HG02840 (cell line): Measurements from ENCODE around the gene RAD51C.
"Not testable (repeated sequence)": the region's sequence is repeated elsewhere in the genome, so short reads cannot be mapped to it uniquely, and the experiment has no call there.

ENCODE experiments used
- ATAC-seq: cut with Tn5 transposase; IDR thresholded peaks from one replicate; pipeline ENCODE4 v1.9.1; 2021; ENCODE audit warnings: mild to moderate bottlenecking, moderate library complexity, moderate number of reproducible peaks; ENCODE audit not compliant: unreplicated experiment, low FRiP score

RAD51C gene

DNA sequence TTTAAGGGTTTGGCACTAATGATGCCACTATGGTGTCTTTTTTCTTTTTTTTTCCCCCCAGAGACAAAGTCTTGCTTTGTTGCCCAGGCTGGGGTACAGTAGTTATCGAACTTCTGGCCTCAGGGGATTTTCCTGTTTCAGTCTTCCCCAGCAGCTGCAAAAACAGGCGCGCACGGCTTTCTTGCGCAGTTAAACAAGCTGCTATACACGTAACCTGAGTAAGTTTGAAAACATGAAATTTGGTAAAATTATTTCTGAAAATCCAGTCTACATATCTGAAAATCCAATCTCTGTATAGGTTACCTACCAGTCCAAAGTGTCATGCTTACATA, 12.4 kb upstream of the RAD51C start:
- ATAC-seq: no peak

DNA sequence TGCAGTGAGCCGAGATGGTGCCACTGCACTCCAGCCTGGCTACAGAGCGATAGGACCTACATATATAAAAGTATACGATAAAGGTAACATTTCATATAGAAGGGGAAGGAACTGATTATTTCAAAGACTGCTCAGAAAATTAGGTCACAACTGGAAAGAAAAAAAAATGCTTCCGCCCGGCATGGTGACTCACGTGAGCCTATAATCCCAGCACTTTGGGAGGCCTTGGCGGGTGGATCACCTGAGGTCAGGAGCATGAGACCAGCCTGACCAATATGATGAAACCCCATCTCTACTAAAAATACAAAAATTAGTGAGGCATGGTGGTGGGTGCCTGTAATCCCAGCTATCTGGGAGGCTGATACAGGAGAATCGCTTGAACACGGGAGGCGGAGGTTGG, 8.4 kb upstream of the RAD51C start:
- no peak for ATAC-seq

DNA sequence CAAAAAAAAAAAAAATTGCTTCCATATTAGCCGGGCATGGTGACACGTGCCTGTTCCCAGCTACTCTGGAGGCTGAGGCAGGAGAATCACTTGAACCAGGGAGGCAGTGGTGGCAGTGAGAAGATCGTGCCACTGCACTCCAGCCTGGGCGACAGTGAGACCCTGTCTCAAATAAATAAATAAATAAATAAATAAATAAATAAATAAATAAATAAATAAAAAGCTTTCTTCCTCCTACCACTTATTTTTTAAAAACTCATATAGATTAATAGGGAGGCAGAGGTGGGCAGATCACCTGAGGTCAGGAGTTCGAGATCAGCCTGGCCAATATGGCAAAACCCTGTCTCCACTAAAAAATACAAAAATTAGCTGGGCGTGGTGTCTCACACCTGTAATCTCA, 7.9 kb upstream of the RAD51C start:
- ATAC-seq: not testable (repeated sequence)

DNA sequence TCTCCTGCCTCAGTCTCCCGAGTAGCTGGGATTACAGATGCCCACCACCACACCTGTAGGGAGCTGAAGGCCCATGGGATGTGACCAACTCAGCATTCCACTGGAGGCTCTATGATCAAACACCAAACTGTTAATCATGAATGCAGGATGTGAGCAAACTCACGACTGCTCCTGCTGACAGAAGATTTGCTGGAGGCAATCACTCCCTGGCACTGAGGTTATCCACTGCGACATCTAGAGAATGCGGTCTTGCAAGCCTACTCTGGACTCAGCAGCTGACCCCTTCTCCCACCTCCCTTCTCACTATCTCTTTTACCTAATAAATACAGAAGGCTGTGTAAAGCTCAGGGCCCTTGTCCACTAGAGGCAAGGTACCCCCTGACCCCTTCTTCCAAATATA, 5.4 kb upstream of the RAD51C start:
- no peak for ATAC-seq

DNA sequence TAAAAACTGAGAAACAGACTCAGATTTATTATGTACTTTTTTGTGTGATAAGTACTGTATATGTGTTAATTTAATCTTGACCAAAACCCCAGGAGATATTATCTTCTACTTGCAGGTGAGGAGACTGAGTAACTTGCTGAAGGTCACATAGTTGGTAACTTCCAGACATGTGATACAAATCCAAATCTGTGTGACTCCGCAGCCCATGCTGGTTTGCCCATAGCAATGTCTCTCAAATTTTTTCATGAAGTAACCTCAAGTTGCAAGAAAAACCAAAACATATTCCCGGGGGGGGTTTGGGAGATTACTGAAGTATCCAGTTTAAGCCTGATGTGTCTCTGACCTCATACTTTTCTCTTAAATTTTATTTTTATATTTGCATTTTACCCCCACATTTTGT, 3.9 kb upstream of the RAD51C start:
- ATAC-seq: no peak

DNA sequence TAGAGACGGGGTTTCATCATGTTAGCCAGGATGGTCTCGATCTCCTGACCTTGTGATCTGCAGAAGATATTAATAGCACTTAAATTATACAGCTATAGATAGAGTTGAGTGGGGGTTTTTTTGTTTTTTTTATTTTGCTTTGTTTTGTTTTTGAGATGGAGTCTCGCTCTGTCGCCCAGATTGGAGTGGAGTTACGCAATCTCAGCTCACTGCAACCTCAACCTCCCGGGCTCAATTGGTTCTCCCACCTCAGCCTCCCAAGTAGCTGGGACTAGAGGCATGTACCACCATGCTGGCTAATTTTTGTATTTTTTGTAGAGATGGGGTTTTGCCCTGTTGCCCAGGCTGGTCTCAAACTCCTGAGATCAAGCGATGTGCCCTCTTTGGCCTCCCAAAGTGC, 2.4 kb upstream of the RAD51C start:
- ATAC-seq: not testable (repeated sequence)

DNA sequence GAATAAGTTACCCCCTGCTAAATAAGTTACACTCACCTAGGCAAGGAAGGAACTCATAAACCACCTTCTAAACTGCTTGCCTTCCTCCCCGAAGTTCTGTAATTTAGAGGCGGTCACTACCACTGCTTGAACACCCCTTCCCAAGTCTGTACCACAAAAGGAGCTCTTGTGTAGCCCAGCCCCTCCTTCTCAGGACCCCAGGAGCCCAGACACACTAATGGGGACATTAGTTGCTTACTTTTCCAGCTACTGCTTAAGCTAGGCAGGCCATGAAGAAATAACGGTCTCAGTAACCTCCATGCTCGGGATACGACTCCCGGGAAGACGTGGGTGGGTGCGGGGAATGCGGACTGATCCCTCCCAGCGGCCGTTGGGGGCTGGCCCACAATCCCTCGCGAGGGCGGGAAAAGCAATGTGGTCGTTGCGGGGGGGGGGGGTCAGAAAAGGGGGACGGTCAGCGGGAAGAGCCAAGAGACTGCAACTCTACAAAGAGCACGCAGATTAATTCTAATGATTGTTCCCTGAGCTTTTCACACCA, 632 bp upstream of the RAD51C start, which contains the start of gene TEX14:
Gene TEX14, minus strand, starts transcription at position 345 of the 538 bp plus-strand sequence. CDS start 40,044 bp downstream, outside the sequence.
- no peak for ATAC-seq

DNA sequence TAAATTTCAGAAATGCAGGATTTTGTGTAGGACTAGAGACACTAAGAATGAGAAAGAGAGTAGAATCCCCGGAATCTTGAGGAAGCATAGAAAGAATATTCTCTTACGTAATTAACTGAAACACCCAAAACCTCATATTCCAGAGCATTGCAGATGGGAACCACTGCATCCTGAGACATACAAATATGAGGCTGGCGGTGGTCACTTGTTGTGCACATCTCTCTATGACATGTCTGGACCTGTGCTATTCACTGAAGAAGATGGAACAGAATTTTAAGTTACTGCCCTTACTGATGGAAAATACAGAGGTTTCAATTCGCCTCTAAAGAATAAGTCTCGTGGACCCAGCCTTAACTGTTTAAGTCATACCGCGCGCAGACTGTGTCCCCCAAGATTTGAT, 806 bp downstream of the RAD51C start:
- no peak for ATAC-seq

DNA sequence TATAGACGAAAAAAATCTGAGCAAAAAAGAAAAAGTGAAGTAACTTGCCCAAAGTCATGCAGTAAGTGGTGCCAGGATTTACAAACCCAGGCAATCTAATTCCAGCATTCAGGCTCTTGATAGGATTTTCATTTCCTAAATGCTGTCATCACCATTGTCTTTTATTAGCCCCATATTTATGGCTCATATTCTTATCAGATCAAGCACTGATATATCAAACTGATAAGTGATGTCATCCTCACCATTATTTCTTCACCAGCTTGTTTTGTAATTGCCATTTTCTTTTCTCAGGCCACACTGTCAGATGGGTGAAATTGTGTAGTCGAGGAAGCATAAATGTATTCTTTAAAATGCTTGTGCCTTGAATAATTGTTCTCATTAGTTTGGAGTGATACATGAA, 1.3 kb downstream of the RAD51C start:
- no peak for ATAC-seq

DNA sequence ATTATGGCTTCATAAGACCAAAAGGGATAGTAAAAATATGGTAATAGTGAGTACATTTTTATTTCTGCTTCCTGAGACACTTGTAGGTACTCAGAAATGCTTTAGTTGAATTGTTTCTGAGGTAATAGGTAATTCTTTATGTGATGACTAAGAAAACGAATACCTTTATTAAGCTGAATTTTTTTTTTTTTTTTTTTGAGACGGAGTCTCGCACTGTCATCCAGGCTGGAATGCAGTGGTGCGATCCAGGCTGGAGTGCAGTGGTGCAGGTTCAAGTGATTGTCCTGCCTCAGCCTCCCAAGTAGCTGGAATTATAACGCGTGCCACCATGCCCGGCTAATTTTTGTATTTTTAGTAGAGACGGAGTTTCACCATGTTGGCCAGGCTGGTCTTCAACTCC, 1.9 kb downstream of the RAD51C start:
- no peak for ATAC-seq

DNA sequence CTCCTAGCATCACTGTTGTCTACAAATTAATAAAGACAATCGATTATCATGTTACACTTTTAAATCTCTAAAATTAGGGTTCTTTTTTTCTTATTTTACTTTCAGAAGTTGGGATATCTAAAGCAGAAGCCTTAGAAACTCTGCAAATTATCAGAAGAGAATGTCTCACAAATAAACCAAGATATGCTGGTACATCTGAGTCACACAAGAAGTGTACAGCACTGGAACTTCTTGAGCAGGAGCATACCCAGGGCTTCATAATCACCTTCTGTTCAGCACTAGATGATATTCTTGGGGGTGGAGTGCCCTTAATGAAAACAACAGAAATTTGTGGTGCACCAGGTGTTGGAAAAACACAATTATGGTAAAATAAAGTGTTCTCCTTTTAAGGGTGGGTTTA, 2.4 kb downstream of the RAD51C start:
- no peak for ATAC-seq

DNA sequence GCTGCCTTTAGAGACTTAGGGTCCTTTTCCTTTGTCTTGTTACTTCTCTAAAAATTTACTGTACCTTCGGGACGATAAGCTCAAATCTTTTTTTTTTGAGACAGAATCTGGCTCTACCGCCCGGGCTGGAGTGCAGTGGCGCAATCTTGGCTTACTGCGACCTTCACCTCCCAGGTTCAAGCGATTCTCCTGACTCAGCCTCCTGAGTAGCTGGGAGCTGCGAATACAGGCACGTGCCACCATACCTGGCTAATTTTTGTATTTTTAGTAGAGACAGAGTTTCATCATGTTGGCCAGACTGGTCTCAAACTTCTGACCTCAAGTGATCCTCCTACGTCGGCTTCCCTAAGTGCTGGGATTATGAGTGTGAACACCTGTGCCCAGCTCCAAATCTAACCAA, 7.4 kb downstream of the RAD51C start:
- ATAC-seq: no peak

DNA sequence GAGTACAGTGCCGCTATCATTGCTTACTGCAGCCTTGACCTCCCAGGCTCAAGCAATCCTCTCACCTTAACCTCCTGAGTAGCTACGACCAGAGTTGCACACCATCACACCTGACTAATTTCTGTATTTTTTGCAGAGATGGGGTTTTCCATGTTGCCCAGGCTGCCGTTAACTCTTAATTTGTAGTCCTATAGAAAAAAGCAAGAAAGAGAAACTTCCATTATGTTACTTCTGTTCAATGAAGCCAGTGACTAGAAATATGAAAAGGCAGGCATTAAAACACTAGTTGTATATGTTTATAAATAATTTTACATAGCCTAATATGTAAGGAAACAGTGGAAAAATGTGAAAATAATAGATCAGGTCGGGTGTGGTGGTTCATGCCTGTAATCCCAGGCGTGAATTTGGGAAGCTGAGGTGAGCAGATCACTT, 9.7 kb downstream of the RAD51C start:
- no peak for ATAC-seq

DNA sequence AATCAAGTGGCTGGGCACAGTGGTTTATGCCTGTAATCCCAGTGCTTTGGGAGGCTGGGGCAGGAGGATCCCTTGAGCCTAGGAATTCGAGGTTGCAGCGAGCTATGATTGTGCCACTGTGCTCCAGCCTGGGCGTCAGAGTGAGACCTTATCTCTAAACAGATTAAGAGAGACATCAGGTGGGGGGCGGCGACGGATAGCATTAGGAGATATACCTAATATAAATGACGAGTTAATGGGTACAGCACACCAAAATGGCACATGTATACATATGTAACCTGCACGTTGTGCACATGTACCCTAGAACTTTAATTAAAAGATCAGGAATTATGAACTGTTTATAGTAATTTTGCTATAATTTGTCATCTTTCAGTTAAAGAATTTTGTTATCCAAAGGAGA, 10.3 kb downstream of the RAD51C start:
- ATAC-seq: no peak

DNA sequence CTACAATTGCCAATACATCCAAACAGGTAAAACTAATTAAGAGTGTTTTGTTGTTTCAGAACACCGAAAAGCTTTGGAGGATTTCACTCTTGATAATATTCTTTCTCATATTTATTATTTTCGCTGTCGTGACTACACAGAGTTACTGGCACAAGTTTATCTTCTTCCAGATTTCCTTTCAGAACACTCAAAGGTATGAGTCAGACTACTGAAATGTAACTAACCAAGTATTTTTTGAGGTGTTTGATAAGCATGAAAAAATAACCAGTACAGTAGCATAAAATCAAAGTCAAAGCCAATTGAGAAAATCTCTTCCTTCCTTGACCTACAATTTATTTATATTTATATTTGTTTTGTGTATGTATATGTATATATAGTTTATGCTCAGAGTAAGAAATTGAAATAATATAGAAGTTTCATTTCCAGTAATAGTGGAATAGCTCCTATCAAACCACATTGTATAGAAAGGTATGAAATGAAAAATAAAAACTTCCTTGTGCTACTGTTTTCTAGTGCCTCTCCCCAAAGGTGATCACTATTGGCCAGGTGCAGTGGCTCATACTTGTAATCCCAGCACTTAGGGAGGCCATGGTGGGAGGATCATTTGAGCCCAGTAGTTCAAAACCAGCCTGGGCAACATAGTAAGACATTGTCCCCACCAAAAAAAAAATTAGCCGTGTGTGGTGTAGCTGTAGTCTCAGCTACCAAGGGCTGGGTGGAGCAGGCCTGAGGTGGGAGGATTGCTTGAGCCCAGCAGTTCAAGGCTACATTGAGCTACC, 10.9 kb downstream of the RAD51C start:
- ATAC-seq: no peak

DNA sequence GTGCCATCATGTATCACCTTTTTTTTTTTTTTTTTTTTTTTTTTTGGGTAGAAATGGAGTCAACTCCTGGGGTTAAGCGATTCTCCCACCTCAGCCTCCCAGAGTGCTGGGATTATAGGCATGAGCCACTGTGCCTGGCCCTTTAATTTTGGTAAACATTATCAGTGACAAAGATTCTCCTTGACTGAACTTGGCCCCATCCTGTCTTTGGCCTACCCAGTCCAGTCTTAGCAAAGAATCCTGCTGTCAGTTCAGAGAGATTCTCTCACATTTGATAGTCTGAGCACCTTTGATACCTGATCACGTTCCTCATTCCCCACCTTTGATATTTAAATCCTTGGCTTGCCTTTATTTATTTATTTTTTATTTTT, 11.5 kb downstream of the RAD51C start:
- ATAC-seq: no peak

DNA sequence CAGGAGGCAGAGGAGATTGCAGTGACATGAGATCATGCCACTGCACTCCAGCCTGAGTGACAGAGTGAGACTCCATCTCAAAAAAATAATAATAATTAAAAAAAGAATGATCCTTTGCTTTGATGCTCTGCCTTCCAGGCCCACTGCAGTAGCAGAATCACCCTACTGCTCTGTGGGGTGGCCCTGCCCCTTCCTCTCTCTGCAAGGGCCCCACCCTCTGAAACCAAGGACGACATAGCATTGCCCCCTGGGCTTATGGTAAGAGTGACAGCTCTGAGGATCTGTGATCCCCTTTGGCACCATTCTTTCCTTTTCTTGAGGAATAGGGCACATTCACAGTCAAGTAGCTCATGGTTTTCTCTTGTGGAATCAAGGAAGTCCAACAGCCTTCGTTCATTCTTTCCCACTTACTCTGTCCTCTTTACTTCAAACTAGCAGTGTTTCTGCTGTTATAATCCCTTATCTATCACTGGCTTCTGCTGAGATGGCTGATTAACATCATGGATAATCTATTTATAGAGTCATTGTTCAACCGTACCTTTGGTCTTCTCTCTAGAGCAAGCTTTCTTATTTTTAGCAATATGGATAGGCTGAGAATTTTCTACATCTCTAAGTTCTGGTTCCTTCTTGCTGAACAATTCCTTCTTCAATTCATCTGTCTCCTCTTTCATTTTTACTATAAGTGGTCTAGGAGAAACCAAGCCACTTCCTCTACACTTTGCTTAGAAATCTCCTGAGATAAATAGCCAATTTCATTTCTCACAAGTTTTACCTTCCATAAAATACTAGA, 14.1 kb downstream of the RAD51C start:
- no peak for ATAC-seq

DNA sequence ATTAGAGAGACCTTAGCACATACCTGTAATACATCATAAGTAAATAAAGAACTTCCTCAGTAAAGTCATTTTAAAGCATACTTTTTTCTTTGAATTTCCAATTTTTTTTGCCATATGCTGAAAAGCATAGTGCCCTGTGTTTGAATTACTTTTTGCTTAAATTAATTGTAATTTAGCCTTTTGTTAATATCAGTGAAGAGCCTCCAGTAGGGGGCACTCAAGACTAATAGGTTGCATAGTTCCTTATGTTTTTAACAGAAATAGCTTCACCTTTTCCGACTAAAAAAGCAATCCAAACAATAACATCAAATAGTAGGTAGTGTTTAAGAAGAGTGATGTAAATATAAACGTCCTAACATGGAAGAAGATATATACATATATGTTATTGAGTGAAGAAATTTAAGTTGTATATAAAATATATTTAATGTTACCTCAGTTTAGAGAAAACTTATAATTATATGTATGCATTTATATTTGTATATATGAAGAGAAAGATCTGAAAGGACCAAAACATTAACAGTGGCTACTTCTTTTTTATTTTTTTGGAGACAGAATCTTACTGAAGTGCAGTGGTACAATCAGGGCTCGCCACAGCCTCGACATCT, 18.6 kb downstream of the RAD51C start:
- no peak for ATAC-seq

DNA sequence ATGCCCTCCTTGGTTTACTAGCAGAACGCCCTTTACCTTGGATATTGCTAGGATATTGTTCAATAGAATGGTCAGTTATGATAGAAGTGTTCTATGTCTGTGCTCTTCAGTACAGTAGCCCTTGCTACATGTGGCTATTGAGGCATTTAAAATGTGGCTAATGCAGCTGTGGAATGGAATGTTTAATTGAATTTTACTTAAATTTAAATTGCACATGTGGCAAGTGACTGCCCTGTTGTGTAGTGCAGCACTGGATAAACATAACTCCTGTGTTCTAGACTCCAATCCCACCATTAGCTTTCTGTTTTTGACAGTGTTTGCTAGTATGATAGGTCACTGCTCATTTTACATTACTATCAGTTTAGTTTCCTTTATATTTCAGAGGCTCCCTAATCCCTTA, 29.9 kb downstream of the RAD51C start:
- no peak for ATAC-seq

DNA sequence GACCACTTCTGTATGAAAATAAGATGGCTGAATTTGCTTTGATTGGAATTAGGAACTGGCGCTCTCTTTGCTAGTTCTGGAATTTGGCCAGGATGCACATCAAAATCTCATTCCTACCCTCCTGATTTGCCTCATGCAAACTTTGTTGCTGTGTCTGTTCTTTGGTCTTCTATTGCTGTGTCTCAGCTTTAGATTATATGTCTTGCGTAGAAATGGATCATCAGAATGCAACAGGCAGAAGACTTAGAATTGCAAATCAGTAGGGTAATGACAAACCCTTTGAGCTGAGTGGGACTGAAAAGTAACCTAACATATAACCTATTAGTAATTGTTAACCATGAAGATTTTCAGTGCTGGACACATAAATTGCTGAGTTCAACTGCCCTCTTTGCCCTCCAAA, 30.3 kb downstream of the RAD51C start:
- ATAC-seq: no peak

DNA sequence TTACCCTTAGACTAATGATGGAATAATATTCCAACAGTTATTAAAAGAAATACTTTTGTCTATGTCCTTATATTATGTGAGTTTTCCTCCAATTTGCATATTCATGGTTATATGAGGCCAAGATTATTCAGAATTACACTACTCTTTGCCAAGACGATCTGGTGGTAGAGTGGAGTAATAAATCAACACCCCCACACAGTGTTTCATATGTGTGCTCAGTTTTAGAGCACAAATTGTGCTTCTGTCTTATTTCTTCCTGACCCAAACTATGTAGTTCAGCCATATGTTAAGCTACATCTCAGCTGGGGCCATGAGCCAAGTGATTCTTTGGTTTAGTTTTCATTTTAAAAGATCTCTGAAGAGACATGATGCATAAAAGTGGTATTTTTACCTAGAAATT, 36.4 kb downstream of the RAD51C start:
- ATAC-seq: no peak
